CD4-positive, alpha-beta T cell treated with Interleukin-10 for 1 hour (primary cell): ENCODE data around the gene SETD5.
A peak's percentile ranks its signal among the peaks of the same experiment; 100 is the strongest.
"Not testable (repeated sequence)": the region's sequence is repeated elsewhere in the genome, so short reads cannot be mapped to it uniquely, and the experiment has no call there.

Experiments used
- DNase-seq: peaks from one replicate; pipeline ENCODE4 v3.0.0-alpha.2; 2020

SETD5 gene

GRCh38 chr3:9468460-9468859 is 71.0 kb downstream of the SETD5 start:
- DNase-seq, result no peak

GRCh38 chr3:9469986-9470385 is 72.6 kb downstream of the SETD5 start:
- DNase-seq, result no peak

GRCh38 chr3:9473496-9474065 is 76.2 kb downstream of the SETD5 start:
- no peak for DNase-seq

- DNase-seq, result no peak
These were observed 77.1 kb downstream of the SETD5 start for GRCh38 chr3:9474482-9474881.

GRCh38 chr3:9476935-9477334 is 79.5 kb downstream of the SETD5 start:
- DNase-seq, result no peak

GRCh38 chr3:9480265-9480664 is 82.8 kb downstream of the SETD5 start:
- no peak for DNase-seq

- no peak for DNase-seq
These were observed 87.8 kb downstream of the SETD5 start for GRCh38 chr3:9485248-9485647.

- no peak for DNase-seq
These were observed 94.1 kb downstream of the SETD5 start for GRCh38 chr3:9491506-9491905.

GRCh38 chr3:9494036-9494435 is 96.6 kb downstream of the SETD5 start:
- not testable (repeated sequence) for DNase-seq

- DNase-seq, result no peak
These were observed 99.5 kb downstream of the SETD5 start for GRCh38 chr3:9496893-9497292.

- DNase-seq, result no peak
These were observed 100.6 kb downstream of the SETD5 start for GRCh38 chr3:9497821-9498565.

- DNase-seq, result no peak
These were observed 101.4 kb downstream of the SETD5 start for GRCh38 chr3:9498781-9499180.

- DNase-seq, result no peak
These were observed 102.2 kb downstream of the SETD5 start for GRCh38 chr3:9499455-9500107.

- DNase-seq, result peak; percentile 54
These were observed 103.0 kb downstream of the SETD5 start for GRCh38 chr3:9500108-9501050.

- no peak for DNase-seq
These were observed 103.8 kb downstream of the SETD5 start for GRCh38 chr3:9501226-9501625.

- DNase-seq, result peak; percentile 73
These were observed 105.9 kb downstream of the SETD5 start for GRCh38 chr3:9503283-9503682.

- DNase-seq, result no peak
These were observed 110.5 kb downstream of the SETD5 start for GRCh38 chr3:9507586-9508578.

- DNase-seq, result no peak
These were observed 111.4 kb downstream of the SETD5 start for GRCh38 chr3:9508781-9509180.

- DNase-seq, result no peak
These were observed 115.1 kb downstream of the SETD5 start for GRCh38 chr3:9512456-9513045.

GRCh38 chr3:9514306-9514705 is 116.9 kb downstream of the SETD5 start:
- no peak for DNase-seq

- DNase-seq, result no peak
These were observed 117.5 kb downstream of the SETD5 start for GRCh38 chr3:9514956-9515355.
